Superior temporal gyrus (tissue), 1 donor: ENCODE results near the gene ADAM11.

ENCODE experiments used
- DNase-seq: peaks from one replicate; pipeline ENCODE4 v3.0.0-alpha.2; 2016; ENCODE audit errors: extremely low spot score

Gene ADAM11

DNA sequence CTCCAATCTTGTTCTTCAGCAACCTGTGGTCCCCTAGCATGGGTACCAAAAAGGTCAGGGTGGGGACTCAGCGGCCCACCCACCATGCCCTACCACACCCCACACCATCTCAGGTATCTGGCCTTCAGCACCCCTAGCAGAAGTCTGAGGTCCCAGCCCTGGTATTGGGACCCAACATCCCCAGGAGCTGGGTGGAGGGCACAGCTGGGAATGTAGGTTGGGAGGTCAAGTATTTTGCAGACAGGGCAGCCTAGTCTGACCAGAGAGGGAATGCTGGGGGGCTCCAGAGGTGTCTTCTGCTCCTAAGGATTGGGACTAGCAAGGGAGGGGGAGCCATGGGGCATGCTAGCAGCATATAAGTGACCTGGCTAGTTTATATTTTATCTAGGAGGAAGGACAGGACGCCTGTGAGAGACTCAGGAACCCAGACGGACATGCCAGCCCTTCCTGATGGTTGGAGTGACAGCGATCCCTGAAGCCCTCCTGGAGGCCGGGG lies 822 bp upstream of the ADAM11 start:
- DNase-seq, result no peak

GRCh38 chr17:44759086-44759915 lies 513 bp downstream of the ADAM11 start:
- DNase-seq, result no peak

- no peak for DNase-seq
Observed at GRCh38 chr17:44759916-44760243, 1.1 kb downstream of the ADAM11 start.

- DNase-seq, result no peak
Observed at GRCh38 chr17:44760474-44761308, 1.9 kb downstream of the ADAM11 start.

DNA sequence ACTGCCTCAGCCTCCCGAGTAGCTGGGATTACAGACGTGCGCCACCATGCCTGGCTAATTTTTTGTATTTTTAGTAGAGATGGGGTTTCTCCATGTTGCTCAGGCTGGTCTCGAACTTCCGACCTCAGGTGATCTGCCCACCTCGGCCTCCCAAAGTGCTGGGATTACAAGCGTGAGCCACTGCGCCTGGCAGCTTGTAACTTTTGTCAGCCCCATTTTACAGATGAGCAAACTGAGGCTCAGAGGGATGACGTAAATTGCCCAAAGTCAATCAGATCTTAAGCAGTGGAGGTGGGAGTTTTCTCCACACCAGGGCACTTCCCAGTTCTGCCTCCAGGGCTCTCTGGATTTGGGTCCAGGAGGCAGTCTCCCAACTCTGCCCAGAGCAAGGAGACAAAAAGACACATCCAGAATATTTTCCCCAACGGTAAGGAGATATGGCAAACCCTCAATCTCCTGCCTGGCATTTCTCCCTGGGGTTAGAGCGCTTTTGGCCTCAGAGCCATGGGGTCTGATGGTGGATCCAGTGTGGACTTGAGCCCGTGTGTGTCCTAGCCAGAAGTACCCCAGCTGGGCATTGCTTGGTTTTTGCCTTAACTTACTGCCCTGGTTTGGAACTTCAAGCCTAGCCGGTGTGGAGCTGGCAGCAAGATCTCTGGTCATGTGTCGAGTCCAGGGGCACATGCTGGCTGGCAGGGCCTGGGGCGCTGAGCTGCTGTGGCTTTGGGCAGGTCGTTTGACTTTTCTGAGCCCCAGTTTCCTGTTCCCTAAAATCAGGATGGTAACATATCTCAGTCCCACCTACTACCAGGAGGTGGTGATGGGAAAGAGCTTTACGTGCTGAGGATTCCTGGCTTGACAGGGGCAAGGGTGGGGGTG lies 3.4 kb downstream of the ADAM11 start:
- DNase-seq, result no peak

DNA sequence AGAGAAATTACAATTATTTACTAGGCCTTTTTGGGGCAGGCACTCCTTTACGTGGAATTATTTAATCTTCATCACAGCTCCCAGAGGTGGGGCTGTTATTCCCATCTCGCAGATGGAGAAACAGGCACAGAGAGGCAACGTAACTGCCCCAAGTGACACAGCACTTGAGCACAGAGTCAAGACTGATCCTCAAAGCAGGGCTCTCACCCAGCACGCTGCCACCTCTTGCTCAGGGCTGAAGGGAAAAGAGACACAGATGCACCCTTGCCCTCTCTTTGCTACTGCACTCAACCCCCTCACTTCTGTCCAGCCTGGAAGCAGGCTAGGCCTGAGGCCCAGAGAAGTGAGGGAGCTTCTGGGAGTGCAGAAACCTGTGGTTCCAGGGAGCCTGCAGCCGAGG lies 4.4 kb downstream of the ADAM11 start:
- DNase-seq, result no peak

GRCh38 chr17:44765965-44766364 lies 7.2 kb downstream of the ADAM11 start:
- DNase-seq, result no peak

GRCh38 chr17:44766409-44767038 lies 7.7 kb downstream of the ADAM11 start:
- DNase-seq, result peak; percentile 48

DNA sequence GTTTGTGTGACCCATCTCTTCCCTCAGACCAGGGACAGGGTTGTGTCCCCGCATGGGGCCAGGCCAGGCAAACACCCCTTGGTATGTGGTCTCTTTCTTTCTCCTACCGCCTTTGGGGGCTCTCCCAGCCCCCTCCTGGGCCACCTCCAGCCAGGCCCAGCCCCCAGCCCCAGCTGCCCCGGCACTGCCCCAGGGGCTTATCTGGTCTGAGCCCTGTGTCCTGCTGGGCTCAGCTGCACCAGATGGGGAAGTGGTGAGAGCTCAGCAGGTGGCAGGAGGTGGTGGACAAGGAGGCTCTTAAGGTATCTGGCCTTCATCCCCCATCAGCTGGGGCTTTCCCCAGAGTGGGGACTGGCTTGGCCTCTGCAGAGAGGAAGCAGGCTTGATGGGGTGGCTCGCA lies 8.7 kb downstream of the ADAM11 start:
- no peak for DNase-seq

DNA sequence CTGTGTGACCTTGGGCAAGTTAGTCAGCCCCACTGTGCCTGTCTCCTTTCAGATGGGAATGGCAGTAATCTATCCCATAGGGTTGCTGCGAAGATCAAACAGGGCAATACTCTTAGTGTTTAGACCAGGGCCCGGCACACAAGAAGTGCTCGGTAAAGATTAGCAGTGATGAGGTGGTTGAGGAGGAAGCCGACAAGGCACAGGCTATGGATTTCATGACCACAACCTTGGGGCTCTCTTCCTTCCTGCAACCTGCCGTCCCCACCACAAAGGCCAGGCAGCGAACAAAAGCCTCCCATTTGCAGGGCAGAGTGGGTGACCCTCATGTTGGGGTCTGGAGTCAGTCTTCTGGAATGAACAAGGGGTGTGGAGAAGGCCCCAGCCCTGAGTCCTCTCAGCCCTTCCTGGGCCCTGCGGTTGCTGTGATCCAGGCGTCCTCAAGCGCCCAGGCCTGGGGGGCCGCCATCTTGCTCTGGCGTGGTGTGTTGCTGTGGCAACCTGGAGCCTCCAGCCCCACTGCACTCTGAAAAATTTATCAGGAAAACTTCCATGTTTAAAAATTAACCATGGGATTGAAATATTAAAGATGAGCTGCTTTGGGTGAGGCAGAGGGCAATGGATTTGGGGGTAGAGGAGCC lies 9.8 kb downstream of the ADAM11 start:
- no peak for DNase-seq

DNA sequence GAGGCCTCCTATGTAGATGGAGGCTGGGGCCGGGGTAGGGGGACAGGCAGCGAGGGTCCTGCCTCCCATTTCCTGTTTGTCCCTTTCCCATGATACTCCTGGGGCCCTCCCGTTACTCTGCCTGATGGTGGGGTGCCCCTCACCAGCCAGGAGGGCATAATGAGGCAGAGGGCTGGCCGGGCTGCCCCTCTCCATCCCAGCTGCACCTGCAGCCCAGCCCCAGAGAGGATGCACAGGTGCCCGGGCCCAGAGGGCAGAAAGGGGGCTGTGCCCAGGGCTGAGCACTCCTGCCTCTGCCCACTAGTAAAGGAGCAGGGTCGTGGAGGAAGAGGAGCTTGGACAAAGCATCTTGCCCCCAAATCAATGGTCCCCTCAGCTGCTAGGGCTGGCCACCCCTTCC lies 10.4 kb downstream of the ADAM11 start:
- no peak for DNase-seq

GRCh38 chr17:44769647-44770084 lies 10.9 kb downstream of the ADAM11 start:
- DNase-seq, result no peak

GRCh38 chr17:44770166-44770925 lies 11.6 kb downstream of the ADAM11 start:
- DNase-seq, result no peak

DNA sequence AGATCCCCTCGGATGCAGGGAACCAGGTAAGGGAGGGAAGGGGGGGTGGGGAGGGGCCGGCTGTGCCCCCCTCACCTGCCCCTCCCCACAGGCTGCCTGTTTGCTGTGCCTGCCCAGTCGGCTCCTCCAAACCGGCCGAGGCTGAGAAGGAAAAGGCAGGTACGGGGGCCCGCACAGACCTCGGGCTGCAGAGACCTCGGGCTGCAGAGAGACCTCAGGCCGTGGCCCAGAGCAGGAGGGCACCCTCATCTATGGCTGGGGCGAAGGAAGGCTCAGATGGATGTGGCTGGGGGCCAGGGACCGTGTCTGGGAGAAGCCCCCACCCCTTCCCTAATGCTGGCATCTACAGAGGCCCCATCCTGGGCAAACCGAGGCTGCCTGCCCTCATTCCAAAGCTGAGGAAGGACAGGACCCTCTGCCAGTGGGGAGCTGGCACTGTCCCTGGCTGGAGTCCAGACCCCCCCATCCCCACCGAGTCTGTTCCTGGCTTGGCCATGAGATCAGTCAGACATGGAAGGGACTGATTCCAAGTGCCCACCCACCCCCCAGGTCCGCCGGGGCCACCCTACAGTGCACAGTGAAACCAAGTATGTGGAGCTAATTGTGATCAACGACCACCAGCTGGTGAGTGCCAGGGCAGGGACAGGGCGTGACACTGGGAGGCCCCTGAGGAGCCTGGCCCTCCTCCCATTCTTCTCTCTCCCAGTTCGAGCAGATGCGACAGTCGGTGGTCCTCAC lies 13.7 kb downstream of the ADAM11 start:
- no peak for DNase-seq

- DNase-seq, result no peak
Observed at GRCh38 chr17:44773140-44773539, 14.4 kb downstream of the ADAM11 start.

DNA sequence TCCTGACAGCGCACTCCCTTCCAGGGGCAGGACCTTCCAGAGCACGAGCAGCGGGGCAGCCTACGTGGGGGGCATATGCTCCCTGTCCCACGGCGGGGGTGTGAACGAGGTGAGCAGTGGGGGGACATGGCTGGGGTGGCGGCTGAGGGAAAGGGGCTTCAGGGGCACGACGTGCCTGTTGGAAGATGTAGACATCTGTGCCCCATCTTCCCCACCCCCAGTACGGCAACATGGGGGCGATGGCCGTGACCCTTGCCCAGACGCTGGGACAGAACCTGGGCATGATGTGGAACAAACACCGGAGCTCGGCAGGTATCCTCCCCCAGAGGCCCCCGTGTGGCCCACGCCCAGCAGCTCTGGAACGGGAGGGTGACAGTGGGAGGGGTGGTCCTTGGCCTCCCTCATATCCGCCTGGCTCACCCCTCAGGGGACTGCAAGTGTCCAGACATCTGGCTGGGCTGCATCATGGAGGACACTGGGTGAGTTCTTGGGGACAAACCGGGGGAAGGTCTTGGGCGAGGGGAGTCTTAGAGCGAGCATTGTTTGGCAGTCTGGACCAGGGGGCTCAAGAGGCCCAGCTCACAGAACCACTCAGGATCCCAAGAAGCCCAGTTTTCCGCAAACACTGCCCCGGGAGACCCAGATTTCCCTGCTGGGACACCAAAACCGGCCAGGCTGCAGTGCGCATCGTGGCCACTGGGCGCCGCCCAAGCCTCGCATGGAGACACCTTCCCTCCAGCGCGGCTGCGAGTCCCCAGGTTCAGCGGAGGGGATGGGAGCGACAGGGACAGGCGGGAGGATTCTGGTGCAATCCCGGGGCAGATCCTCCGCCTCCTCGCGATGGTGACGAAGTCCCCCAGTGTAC lies 15.7 kb downstream of the ADAM11 start:
- DNase-seq, result peak; percentile 89

GRCh38 chr17:44775136-44775837 lies 16.5 kb downstream of the ADAM11 start:
- DNase-seq, result peak; percentile 93
